GM18526 (cell line): Measurements from ENCODE around the gene SOX8.

Source experiments
- POLR2A ChIP-seq: IDR thresholded peaks from 3 replicates; pipeline ENCODE4 v1.6.1; 2011; ENCODE audit not compliant: insufficient read length; ENCODE audit errors: extremely low read depth

The SOX8 gene

DNA sequence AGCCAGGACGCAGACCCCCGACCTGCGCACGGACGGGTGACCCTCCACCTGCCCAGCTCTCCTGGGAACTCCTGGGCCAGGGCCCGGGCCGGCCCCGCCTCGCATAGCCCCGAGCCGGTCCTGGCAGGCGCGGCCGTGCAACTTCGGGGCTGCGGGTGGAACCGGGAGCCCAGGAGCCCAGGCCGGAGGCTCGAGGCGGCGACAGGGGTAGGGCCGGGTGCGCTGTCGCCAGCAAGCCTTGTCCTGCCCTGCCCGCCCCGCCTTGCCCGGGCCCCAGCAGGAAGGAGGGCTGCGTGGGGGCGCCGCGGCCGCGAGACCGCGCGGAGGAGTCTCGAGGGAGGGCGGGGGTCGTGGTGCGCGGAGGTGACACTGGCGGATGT, 11.2 kb upstream of the SOX8 start:
- TF ChIP-seq POLR2A = no peak

DNA sequence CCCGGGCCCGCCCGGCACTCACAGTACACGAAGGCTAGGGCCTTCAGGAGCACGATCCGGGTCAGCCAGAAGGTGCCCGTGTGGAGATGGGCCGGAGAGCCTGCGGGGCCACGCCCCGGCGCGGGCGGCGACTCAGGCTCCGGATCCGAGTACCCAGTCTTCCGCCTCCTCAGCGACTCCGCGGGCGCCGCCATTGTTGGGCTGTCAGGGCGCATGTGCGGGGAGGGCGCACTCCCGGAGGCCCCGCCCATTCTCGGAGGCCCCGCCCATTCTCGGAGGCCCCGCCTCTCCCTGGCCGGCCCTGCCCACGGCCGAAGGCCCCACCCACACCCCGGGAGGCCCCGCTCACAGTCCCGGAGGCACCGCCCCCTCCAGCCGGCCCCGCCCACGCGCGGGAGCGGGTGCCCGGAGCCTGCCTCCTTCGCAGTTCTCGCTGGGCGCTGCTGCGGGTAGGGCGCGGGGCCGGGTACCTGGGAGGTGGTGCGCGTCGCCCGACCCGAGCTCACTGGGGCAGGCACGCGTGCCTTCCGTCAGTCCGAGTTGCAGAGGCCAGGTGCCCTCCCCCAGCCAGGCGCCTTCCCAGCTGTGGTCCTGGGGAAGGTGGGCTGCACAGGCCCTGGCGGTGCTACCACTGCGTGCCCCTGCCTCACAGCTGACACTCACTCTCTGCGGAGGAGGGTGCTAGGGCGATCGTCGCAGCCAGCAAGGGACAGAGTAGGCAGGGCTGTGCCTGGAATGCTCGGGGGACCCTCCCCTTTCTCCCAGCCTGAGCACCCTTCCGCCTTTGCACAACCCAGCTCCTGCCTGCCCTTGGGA, 10.6 kb upstream of the SOX8 start, which contains the start of gene LMF1:
Gene LMF1 (minus strand): TSS at position 219 of the 816 bp plus-strand sequence. CDS start 4 bp downstream, at position 215.
- peak; percentile 81 for TF ChIP-seq POLR2A

DNA sequence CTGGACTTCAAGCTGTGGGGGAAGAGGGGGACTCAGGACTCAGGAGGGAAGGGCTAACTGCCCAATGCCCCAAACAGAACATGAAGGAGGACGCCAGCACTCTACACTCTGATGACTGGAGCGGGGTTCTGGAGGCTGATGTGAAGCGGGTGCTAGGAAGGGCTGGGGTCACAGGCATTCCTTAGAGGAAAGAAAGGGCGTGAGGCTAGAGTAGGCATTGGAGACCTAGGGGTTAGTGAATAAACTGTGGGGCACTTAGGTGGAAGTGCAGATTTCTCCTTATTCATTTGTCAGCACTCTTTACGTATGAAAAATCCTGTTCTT, 10.0 kb upstream of the SOX8 start:
- TF ChIP-seq POLR2A = no peak

- TF ChIP-seq POLR2A = no peak
Measured at GRCh38 chr16:971981-972315, 9.6 kb upstream of the SOX8 start.

- TF ChIP-seq POLR2A = no peak
Measured at GRCh38 chr16:972316-973002, 9.1 kb upstream of the SOX8 start.

DNA sequence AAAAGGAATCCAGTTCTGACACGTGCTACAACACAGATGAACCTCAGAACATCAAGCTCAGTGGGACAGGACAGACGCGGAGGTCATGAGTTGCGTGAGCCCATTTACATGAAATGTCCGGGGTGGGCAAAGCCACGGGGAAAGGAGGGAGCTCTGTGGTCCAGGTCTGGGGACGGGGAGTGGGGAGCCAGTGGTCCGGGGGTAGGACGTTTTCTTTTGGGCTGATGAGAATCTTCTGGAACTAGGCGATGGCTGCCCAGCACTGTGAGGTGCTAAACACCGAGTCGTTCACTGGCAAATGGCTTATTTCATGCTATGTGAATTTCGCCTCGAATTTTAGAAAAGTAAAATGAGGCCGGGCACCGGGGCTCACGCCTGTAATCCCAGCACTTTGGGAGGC, 8.2 kb upstream of the SOX8 start:
- TF ChIP-seq POLR2A = no peak

GRCh38 chr16:974001-974601, 7.5 kb upstream of the SOX8 start:
- TF ChIP-seq POLR2A = no peak

DNA sequence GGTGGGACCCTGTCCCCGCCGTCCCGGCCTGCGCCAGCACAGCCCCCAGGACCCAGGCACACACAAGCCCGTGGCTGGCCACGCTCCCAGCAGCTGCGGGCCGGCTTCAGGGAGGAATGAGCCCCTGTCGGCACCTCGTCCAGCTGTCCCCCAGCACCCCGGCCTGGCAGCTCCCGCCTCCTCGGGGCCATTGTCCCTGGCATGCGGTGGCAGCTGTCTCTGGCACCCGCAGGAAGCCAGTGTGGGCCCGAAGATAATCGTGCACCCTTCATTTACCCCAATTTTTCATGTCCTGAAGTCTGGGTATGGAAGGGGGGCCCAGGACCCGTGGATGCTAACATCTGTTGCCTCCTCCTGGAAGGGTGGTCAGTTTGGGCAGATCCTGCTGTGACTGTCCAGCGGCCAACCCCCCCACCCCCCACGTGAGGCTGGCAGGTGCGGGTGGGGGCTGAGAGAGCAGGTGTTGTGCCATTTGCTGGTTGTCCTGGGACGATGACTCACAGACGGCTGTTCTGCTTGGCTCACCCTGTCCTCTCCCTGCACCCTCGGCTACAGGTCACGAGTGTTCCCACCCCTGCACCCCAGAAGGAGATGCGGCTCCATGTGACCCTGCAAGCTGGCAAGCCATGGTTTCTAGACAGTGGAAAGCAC, 6.8 kb upstream of the SOX8 start:
- no peak for TF ChIP-seq POLR2A

DNA sequence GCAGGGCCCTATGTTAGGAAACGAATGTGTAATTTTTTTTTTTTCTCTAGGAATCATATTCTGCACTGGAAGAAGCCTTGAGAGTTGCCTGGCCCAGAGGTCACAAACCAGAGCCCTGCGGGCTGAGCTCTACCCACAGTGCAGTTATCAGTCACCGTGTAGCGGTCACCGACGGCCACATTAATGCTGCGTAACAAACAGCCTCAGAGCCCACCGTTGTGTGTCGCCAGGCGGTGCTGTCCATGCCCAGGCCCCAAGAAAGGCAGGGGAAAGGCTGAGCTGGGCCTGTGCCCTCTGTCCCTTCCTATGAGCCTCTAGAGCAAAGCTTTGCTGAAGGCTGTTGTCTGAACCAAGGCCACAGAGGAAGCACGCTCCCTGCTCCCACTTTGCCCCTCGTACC, 6.3 kb upstream of the SOX8 start:
- TF ChIP-seq POLR2A = no peak

DNA sequence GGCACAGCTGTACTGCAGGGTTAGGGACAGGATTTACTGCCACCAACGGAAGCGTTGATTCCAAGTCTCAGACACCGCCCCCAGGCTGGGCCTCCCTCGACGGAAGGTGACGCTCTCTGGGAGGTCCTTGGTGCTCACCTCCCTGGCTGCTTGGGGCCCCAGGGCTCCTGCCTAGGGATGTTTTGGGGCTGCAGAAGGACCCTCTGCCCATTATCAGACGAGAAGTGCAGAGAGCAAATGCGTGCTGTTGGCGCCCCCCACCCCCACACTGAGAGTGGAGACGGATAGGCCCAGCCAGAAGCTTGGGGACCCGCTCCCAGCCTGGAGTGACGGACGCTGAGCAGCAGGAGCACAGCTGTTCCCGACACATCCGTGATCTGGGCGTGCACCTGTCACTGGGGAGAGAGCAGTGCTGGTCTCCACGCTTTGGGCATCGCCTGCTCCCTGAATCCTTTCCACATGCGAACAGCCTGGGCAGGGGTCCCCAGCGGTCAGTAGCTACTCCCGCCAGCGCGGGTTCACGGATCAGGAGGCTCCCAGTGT, 5.1 kb upstream of the SOX8 start:
- TF ChIP-seq POLR2A = no peak

DNA sequence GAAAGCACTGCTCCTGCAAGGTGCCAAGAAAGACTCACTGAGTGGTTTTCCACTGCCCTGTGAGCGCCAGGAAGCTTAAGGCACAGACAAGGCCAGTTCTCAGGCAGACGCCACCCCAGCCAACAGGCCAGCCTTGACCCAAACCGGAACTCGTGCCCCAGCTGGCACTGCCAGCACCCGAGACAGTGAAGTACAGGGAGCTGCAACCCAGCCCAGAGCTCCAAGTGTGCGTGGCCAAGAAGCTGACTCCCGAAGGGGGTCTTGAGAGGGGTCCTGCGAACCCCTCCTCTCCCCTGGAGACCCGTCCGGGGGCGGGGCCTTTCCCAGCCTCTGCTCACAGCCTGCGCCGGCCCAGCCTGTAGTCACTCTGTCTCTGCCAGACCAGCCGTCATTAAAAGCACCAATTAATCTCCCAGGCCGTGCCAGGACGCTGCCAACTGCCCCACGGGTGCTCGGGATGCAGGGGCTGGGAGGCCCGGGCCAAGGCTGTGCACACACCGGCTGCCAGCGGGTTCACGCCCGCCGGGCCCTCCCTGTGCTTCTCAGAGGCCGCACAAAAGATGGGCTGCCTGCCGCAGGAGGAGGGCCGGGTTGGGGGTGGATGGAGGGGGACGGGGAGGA, 4.4 kb upstream of the SOX8 start:
- no peak for TF ChIP-seq POLR2A

DNA sequence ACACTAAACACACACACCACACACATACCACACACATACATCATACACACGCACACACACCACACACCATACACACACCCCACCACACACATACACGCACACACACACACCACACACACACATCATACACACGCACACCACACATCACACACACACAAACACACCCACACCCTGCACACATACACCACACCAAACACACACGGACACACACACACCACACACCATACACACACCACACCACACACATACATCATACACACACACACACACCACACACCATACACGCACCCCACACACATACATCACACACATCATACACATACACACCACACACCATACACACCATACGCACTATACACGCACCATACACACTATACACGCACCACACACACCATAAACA, 3.7 kb upstream of the SOX8 start:
- TF ChIP-seq POLR2A = no peak

- no peak for TF ChIP-seq POLR2A
Measured at GRCh38 chr16:978403-978802, 3.2 kb upstream of the SOX8 start.

DNA sequence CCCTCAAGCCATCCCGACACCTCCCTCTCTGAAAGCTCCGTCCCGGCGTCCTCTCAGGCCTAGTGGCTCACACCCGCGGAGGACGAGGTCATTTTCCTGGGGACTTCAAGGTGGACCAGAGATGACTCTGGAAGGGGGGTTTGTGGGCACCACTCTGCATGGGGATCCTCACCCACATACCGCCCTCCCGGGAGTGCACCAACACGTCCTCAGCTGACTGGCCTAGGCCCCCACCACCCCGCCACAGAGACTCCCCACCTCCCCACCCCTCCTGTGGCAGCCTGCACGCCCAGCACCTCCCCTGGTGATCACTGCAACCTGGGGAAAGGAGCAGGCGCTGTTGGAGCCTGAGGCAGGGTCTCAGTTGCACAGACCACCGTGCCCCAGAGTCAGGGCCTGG, 2.4 kb upstream of the SOX8 start:
- TF ChIP-seq POLR2A = no peak
